MM.1S (cell line): ENCODE measurements around the gene ATP13A3.

Experiments
- EZH2 ChIP-seq: fragments of 300-600 bp; sonication (generic); optimal IDR thresholded peaks from 2 replicates; pipeline ENCODE3; 2017; ENCODE audit warnings: low read depth, mild to moderate bottlenecking, antibody characterized with exemption, low read length, mixed read lengths
- TF ChIP-seq, protein P1 (sequence below): fragments of 300-600 bp; sonication (generic); IDR thresholded peaks from 2 replicates; pipeline ENCODE4 v1.5.1; 2016; ENCODE audit warnings: antibody characterized with exemption, low read length, mixed read lengths

DNA sequence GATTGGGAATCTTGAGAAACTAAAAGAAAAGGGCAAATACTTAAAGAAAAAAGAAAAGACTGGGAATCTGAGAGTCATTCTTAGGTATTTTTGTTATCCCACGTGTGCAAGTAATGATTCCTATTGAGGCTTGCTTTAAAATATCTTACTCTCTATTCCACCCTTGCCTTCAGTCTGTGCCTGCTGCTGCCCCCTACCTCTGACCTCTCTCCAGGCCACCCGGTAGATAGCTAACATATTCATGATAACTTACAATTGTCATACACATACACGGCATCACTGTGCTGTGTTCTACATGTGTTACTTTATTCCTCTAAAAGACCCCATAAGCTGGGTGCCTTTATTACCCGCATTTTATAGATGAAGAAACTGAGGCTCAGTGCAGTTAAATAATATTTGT, 27.8 kb upstream of the ATP13A3 start:
- TF ChIP-seq, protein P1, sequence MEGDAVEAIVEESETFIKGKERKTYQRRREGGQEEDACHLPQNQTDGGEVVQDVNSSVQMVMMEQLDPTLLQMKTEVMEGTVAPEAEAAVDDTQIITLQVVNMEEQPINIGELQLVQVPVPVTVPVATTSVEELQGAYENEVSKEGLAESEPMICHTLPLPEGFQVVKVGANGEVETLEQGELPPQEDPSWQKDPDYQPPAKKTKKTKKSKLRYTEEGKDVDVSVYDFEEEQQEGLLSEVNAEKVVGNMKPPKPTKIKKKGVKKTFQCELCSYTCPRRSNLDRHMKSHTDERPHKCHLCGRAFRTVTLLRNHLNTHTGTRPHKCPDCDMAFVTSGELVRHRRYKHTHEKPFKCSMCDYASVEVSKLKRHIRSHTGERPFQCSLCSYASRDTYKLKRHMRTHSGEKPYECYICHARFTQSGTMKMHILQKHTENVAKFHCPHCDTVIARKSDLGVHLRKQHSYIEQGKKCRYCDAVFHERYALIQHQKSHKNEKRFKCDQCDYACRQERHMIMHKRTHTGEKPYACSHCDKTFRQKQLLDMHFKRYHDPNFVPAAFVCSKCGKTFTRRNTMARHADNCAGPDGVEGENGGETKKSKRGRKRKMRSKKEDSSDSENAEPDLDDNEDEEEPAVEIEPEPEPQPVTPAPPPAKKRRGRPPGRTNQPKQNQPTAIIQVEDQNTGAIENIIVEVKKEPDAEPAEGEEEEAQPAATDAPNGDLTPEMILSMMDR = no peak
- no peak for TF ChIP-seq EZH2
